ENCODE data around the gene PCDH9. TPM values are rescaled to one million over a fixed set of nuclear protein-coding genes. Genes with fewer than 3 reads are reported as not detected.

Gene PCDH9
- total RNA-seq, 1 donor from 2014 or later: 9.8 TPM

GRCh38 chr13:67267136-67267535, 37.0 kb upstream of the PCDH9 start:
- Mint-ChIP-seq H3K27ac (ENCODE audit: unreplicated experiment) (no peak overlapping the region), H3K27me3 (ENCODE audit: low read depth) (no peaks in the 10 kb centered on the region), H3K36me3 (ENCODE audit: low read depth) (peaks cover 2% of the 10 kb centered on the region), H3K9me3 (ENCODE audit: low read depth) (peaks cover 2% of the 10 kb centered on the region), H3K4me1 (ENCODE audit: low read depth) (peaks cover 18% of the 10 kb centered on the region), H3K4me3 (ENCODE audit: unreplicated experiment) (no peak overlapping the region)
- TF ChIP-seq CTCF (IDR thresholded peaks at IDR 0.05): no peak
- no peak for DNase-seq (ENCODE audit: low spot score)

GRCh38 chr13:67259208-67259607, 29.1 kb upstream of the PCDH9 start:
- H3K36me3 Mint-ChIP-seq (ENCODE audit: low read depth): no peaks in the 10 kb centered on the region
- H3K4me3 Mint-ChIP-seq (ENCODE audit: unreplicated experiment): no peak overlapping the region
- H3K4me1 Mint-ChIP-seq (ENCODE audit: low read depth): no peaks in the 10 kb centered on the region
- TF ChIP-seq CTCF (IDR thresholded peaks at IDR 0.05): no peak
- no peak overlapping the region for H3K27ac Mint-ChIP-seq (ENCODE audit: unreplicated experiment)
- H3K9me3 Mint-ChIP-seq (ENCODE audit: low read depth): no peaks in the 10 kb centered on the region
- no peaks in the 10 kb centered on the region for H3K27me3 Mint-ChIP-seq (ENCODE audit: low read depth)
- DNase-seq (ENCODE audit: low spot score): no peak

- Mint-ChIP-seq H3K36me3 (ENCODE audit: low read depth) (no peaks in the 10 kb centered on the region), H3K27me3 (ENCODE audit: low read depth) (no peaks in the 10 kb centered on the region), H3K27ac (ENCODE audit: unreplicated experiment) (no peak overlapping the region), H3K4me1 (ENCODE audit: low read depth) (no peaks in the 10 kb centered on the region), H3K4me3 (ENCODE audit: unreplicated experiment) (no peak overlapping the region), H3K9me3 (ENCODE audit: low read depth) (no peaks in the 10 kb centered on the region)
- no peak for DNase-seq (ENCODE audit: low spot score)
- no peak for TF ChIP-seq CTCF (IDR thresholded peaks at IDR 0.05)
These were observed 28.3 kb upstream of the PCDH9 start for GRCh38 chr13:67258482-67258881.

- H3K27me3 Mint-ChIP-seq (ENCODE audit: low read depth): no peaks in the 10 kb centered on the region
- H3K9me3 Mint-ChIP-seq (ENCODE audit: low read depth): no peaks in the 10 kb centered on the region
- no peaks in the 10 kb centered on the region for H3K36me3 Mint-ChIP-seq (ENCODE audit: low read depth)
- no peak for TF ChIP-seq CTCF (IDR thresholded peaks at IDR 0.05)
- no peaks in the 10 kb centered on the region for H3K4me1 Mint-ChIP-seq (ENCODE audit: low read depth)
- no peak for DNase-seq (ENCODE audit: low spot score)
- H3K27ac Mint-ChIP-seq (ENCODE audit: unreplicated experiment): no peak overlapping the region
- no peak overlapping the region for H3K4me3 Mint-ChIP-seq (ENCODE audit: unreplicated experiment)
These were observed 8.7 kb upstream of the PCDH9 start for GRCh38 chr13:67238861-67239260.

GRCh38 chr13:67238277-67238859, 8.2 kb upstream of the PCDH9 start:
- TF ChIP-seq CTCF (IDR thresholded peaks at IDR 0.05): peak; percentile 96
- Mint-ChIP-seq H3K27me3 (ENCODE audit: low read depth) (no peaks in the 10 kb centered on the region), H3K4me1 (ENCODE audit: low read depth) (no peaks in the 10 kb centered on the region), H3K36me3 (ENCODE audit: low read depth) (no peaks in the 10 kb centered on the region), H3K4me3 (ENCODE audit: unreplicated experiment) (no peak overlapping the region), H3K27ac (ENCODE audit: unreplicated experiment) (no peak overlapping the region), H3K9me3 (ENCODE audit: low read depth) (no peaks in the 10 kb centered on the region)
- DNase-seq (ENCODE audit: low spot score): no peak
